Activated CD8-positive, alpha-beta T cell treated with anti-CD3 and anti-CD28 coated beads, Interleukin-2, amount 10 ng/mL, durations not matched to agents 7 days and 5 days (primary cell): ENCODE data around the gene LIMS1. TPM values are rescaled to one million over a fixed set of nuclear protein-coding genes. Genes with fewer than 3 reads are reported as not detected.
"Not testable (repeated sequence)": the region's sequence is repeated elsewhere in the genome, so short reads cannot be mapped to it uniquely, and the experiment has no call there.

Experiments used
- ATAC-seq: fragments of 150-1000 bp; cut with Tn5 transposase; one replicate; pipeline ENCODE4 v1.10.0; 2021; ENCODE audit warnings: moderate library complexity
- CTCF ChIA-PET: fragments of 350-600 bp; sonication (Branson Sonifier 250); formaldehyde crosslinking; loops from one replicate; lab custom pipeline; 2021; ENCODE audit warnings: antibody characterized with exemption; lab: Charles Lee
- POLR2A ChIA-PET: fragments of 350-600 bp; sonication (Branson Sonifier 250); formaldehyde crosslinking; loops from one replicate; lab custom pipeline; 2021; ENCODE audit warnings: antibody characterized with exemption; lab: Charles Lee
- DNase-seq: peaks from one replicate; pipeline ENCODE4 v3.0.0-alpha.2; 2020
- H3K27ac Mint-ChIP-seq: one replicate; pipeline ENCODE4 v1.8.0; 2021; ENCODE audit warnings: mild to moderate bottlenecking, mixed read lengths
- H3K27me3 Mint-ChIP-seq: one replicate; pipeline ENCODE4 v1.8.0; 2021; ENCODE audit warnings: low read depth, mixed read lengths
- H3K36me3 Mint-ChIP-seq: one replicate; pipeline ENCODE4 v1.8.0; 2021; ENCODE audit warnings: low read depth, mixed read lengths
- H3K4me1 Mint-ChIP-seq: one replicate; pipeline ENCODE4 v1.8.0; 2021; ENCODE audit warnings: low read depth, mixed read lengths
- H3K4me3 Mint-ChIP-seq: one replicate; pipeline ENCODE4 v1.8.0; 2021; ENCODE audit warnings: mild to moderate bottlenecking, mixed read lengths
- H3K9me3 Mint-ChIP-seq: one replicate; pipeline ENCODE4 v1.8.0; 2022; ENCODE audit warnings: mixed read lengths; ENCODE audit not compliant: insufficient read depth
- total RNA-seq, 2 experiments: library from RNA; stranded (reverse); gene quantifications; one replicate each; pipeline ENCODE4 v1.2.3, GENCODE V29; 2021

Gene LIMS1
- total RNA-seq, 2 experiments from 2014 or later = 36.4 to 41.1 TPM

DNA sequence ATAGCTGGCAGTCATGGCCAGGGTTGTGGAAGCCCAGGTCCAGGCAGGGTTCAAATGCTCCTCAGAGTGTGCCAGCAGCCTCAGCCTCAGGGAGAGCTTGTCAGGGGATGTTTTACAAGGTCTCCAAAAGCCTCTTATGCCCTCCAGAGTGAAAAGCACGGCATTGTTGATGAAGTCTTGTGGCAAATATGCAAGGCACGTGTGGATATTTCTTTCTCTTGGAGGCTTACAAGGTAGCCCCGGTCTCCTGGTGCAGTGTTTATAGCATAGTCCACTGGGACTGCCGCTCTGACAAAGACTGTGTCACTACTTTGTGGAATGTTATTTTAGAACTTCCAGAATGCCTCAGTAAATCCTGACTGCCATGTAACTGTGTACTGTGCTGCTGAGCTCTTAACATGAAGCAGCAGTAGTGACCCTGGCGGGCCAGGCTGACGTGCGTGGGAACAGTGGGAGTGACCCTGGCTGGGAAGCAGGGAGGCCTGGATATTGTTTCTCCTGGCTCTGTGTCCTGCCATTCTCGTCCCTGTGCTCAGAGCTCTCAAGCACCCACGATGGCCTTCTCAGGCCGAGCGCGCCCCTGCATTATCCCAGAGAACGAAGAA is 120.4 kb downstream of the LIMS1 start:
- H3K27me3 Mint-ChIP-seq, H3K4me3 Mint-ChIP-seq, POLR2A ChIA-PET, H3K9me3 Mint-ChIP-seq, ATAC-seq, H3K27ac Mint-ChIP-seq, CTCF ChIA-PET, H3K36me3 Mint-ChIP-seq, DNase-seq: not testable (repeated sequence)
- H3K4me1 Mint-ChIP-seq = peaks cover 25% of the 10 kb centered on the region

DNA sequence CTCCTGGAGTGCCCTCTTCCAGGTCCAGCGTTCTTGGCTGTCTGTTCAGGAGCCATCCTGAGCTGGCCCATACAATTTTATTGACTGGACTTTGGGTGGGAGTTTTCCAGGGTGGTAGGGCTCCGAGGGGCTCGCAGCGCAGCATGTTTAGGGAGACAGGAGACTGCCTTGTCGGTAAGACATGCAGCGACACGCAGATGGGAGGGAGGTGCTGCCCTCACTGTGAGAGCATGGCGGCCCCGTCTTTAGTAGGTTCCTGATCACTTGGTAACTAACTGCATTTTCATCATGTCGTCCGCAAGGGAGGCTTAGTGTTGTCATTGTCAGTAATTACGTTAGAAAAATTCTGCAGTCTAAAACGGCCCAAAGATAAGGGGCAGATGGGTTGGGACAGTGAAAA is 121.0 kb downstream of the LIMS1 start:
- H3K27ac Mint-ChIP-seq, H3K27me3 Mint-ChIP-seq, DNase-seq, H3K9me3 Mint-ChIP-seq, H3K4me3 Mint-ChIP-seq, CTCF ChIA-PET, POLR2A ChIA-PET, ATAC-seq, H3K36me3 Mint-ChIP-seq: not testable (repeated sequence)
- peaks cover 25% of the 10 kb centered on the region for H3K4me1 Mint-ChIP-seq

DNA sequence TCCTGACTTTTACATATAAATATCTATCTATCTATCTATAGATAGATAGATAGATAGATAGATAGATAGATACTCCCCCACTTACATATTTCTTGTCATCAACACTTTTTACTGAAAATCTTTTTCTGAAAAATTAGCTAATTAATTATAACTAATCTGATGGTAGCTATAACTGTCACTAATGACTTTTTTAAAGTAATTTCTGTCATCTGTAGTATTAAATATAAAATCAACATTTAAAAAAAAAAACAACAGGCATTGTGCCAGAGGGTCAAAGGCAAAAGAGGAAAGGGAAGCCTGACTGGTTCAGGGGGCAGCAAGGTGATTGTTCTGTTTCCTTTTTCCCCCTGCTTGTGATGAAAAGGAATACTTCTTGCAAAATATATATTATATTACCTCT is 122.0 kb downstream of the LIMS1 start:
- H3K27ac Mint-ChIP-seq, POLR2A ChIA-PET, DNase-seq, H3K4me3 Mint-ChIP-seq, H3K27me3 Mint-ChIP-seq, H3K9me3 Mint-ChIP-seq, CTCF ChIA-PET, ATAC-seq, H3K36me3 Mint-ChIP-seq: not testable (repeated sequence)
- peaks cover 16% of the 10 kb centered on the region for H3K4me1 Mint-ChIP-seq

DNA sequence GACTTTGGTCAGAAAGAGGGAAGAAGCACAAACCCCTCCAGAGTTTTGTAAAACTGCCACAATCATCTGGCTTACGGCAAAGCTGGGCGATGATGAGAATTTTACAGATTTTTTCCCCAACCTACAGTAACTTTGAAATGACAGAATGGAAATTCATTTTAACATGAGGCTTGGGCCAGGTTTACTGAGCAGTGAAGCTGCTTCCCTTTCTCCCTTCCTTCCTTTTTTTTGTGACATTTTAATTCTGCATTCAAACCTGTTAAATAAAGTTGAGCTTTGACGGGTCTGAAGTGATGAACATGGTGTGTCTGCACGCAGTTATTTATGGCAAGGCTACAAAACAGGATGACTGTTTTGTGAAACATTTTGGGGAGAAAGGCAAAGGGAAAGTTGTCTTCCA is 123.2 kb downstream of the LIMS1 start:
- H3K27me3 Mint-ChIP-seq, ATAC-seq, H3K27ac Mint-ChIP-seq, H3K4me3 Mint-ChIP-seq, POLR2A ChIA-PET, CTCF ChIA-PET, H3K36me3 Mint-ChIP-seq, DNase-seq, H3K9me3 Mint-ChIP-seq: not testable (repeated sequence)
- H3K4me1 Mint-ChIP-seq = peaks cover 15% of the 10 kb centered on the region

DNA sequence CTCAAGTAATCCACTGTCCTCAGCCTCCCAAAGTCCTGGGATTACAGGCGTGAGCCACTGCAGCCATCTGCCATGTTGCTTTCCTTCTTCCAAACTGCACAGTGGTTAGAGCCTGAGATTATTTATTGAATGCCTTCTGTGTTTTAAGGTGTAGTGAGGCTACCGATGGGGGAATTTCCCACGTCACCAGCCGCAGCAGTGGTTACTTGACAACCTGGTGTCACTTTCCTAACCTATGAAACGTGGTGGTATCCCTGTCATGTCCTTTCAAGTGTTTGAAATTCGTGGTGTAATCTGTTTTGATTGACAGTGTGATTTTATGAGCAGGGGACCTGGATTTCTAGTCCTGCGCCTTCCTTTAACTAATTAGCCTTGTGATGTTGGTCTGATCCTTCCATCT is 124.3 kb downstream of the LIMS1 start:
- H3K9me3 Mint-ChIP-seq, POLR2A ChIA-PET, H3K36me3 Mint-ChIP-seq, DNase-seq, H3K4me3 Mint-ChIP-seq, CTCF ChIA-PET, H3K27me3 Mint-ChIP-seq, H3K4me1 Mint-ChIP-seq, ATAC-seq, H3K27ac Mint-ChIP-seq: not testable (repeated sequence)

DNA sequence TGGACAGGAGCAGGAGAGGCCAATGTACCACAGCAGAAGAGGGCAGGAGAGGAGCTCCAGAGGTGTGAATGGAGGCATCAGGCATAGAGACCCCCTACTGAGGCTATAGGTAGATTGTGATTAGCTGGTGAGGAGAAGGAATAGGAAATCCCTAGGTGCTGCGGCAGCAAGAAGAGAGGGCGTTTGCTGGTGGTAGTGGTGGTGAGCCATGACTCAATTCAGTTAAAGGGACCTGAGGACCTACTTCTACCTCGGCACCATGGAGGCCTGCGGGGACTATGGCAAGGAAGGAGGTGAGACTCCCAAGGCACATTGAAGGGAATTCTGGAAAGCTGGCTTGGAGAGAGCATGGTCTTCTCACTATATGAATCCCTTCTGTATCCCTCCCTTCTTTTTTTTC is 127.2 kb downstream of the LIMS1 start:
- not testable (repeated sequence) for ATAC-seq

DNA sequence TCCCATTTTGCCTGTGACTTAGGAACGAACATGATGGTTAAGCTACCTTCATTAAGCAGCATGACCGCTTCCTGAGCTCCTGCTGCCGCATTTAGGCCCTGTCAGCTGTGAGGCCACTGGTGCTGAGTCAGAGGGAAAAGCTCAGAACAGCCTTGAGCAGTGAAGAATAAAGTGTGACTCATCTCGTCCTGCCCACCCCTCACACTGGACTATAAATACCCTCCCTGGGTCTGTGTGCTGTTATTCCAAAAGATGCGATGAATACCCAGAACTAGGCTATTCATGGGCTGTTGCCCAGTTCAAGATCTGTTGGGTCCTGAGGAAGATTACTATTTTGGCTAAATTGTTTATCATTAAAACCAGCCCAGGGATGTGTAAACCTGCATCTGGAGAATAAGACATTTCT is 127.9 kb downstream of the LIMS1 start:
- H3K4me1 Mint-ChIP-seq, ATAC-seq, POLR2A ChIA-PET, H3K27ac Mint-ChIP-seq, H3K4me3 Mint-ChIP-seq, H3K27me3 Mint-ChIP-seq, H3K36me3 Mint-ChIP-seq, H3K9me3 Mint-ChIP-seq, CTCF ChIA-PET, DNase-seq: not testable (repeated sequence)

More for the DNA sequence above, 127.2 kb downstream of the LIMS1 start:
- H3K4me1 Mint-ChIP-seq, DNase-seq, H3K27me3 Mint-ChIP-seq, H3K36me3 Mint-ChIP-seq, H3K4me3 Mint-ChIP-seq, CTCF ChIA-PET, H3K27ac Mint-ChIP-seq, H3K9me3 Mint-ChIP-seq, POLR2A ChIA-PET: not testable (repeated sequence)

DNA sequence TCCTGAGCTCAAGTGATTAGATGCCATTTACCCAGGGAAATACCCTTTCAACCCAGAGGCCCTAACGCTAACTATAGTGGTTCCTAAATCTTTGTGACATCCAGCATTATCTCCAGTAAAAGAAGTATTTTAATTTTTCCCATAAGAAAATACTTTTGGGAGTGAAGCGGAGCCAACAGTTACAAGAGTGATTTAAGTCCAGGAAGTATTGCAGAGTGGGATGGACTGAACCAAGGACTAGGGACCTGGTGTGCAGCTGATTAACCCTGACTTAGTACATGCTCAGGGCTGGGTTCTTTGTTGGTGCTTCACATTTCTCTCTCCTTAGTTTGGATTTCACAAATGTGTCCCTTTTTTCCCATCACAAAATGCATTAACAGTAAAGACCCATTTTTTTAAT is 129.1 kb downstream of the LIMS1 start:
- H3K4me3 Mint-ChIP-seq, ATAC-seq, H3K27ac Mint-ChIP-seq, H3K9me3 Mint-ChIP-seq, H3K27me3 Mint-ChIP-seq, H3K4me1 Mint-ChIP-seq, CTCF ChIA-PET, POLR2A ChIA-PET, DNase-seq, H3K36me3 Mint-ChIP-seq: not testable (repeated sequence)

DNA sequence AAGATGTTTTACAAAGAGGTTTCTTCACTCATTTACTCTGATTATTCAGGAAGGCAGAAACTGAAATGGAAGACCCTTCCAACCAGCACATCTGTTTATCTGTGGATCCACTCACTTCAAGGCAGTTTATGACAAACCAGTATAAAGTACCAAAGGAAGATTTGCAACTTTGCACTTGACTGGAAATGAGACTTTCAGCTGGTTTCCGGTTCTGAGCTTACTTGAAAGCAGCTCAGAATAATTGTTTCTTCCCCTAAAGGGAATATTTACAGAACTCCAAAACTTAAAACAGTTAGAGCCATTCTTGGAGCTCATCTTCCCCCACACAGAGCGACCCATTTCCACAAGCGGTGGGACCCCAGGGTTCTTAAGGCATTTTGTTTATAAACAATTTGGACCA is 129.8 kb downstream of the LIMS1 start:
- POLR2A ChIA-PET, H3K27ac Mint-ChIP-seq, H3K27me3 Mint-ChIP-seq, H3K4me3 Mint-ChIP-seq, H3K9me3 Mint-ChIP-seq, H3K36me3 Mint-ChIP-seq, ATAC-seq, DNase-seq, H3K4me1 Mint-ChIP-seq, CTCF ChIA-PET: not testable (repeated sequence)

DNA sequence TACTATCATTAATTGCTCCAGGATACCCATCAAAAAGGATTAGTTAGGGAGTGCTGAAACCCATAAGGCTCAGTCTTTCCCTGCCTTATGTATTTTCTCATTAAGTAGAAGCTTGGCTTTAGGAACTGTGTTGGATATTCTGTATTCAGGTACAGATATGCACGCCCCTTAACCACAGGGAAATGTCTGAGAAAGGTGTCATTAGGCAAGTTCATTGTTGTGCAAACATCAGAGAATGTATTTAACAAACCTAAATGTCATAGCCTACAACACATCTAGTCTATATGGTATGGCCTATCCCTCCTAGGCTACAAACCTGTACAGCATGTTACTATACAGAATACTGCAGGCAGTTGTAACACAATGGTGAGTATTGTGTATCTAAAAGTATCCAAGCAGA is 130.7 kb downstream of the LIMS1 start:
- H3K4me1 Mint-ChIP-seq, H3K27me3 Mint-ChIP-seq, CTCF ChIA-PET, H3K9me3 Mint-ChIP-seq, DNase-seq, H3K36me3 Mint-ChIP-seq, ATAC-seq, POLR2A ChIA-PET, H3K27ac Mint-ChIP-seq, H3K4me3 Mint-ChIP-seq: not testable (repeated sequence)

DNA sequence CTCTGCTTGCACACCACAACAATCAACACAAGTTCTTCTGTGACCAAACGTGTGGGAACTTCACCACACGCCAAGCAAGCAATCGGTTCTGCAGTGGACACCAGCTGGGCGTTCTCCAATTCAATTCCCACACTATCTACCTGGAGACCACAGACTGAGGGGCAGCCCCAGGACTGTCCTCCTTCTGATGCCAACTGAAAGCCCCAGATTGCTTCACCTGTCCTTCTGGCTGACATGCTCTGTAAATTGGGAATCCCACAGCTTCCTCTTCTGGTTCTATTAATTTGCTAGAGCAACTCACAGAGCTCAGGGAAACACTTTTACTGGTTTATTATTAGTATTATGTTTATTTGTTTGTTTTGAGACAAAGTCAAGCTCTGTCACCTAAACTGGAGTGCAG is 131.7 kb downstream of the LIMS1 start:
- DNase-seq, H3K4me3 Mint-ChIP-seq, CTCF ChIA-PET, H3K4me1 Mint-ChIP-seq, H3K36me3 Mint-ChIP-seq, H3K9me3 Mint-ChIP-seq, H3K27me3 Mint-ChIP-seq, POLR2A ChIA-PET, ATAC-seq, H3K27ac Mint-ChIP-seq: not testable (repeated sequence)

DNA sequence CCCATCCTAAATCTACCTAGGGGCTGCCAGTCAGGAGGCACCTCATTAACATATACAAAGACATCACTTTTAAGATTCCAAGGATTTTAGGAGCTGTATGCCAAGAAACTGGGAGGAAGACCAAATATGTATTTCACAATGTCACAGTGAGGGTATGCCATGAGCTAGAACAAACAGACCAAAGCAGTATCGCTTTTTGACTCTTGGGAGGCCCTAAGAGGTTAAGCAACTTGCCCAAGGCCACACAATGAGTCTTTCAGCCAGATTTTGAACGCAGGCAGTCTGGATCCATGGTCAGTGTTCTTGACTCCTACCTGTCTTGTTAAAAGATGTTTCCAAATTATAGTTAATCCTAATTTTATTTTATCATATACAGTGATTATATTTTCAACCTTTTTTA is 132.9 kb downstream of the LIMS1 start:
- ATAC-seq, POLR2A ChIA-PET, H3K27me3 Mint-ChIP-seq, H3K36me3 Mint-ChIP-seq, H3K9me3 Mint-ChIP-seq, DNase-seq, CTCF ChIA-PET, H3K4me3 Mint-ChIP-seq, H3K27ac Mint-ChIP-seq: not testable (repeated sequence)
- peaks cover 11% of the 10 kb centered on the region for H3K4me1 Mint-ChIP-seq

DNA sequence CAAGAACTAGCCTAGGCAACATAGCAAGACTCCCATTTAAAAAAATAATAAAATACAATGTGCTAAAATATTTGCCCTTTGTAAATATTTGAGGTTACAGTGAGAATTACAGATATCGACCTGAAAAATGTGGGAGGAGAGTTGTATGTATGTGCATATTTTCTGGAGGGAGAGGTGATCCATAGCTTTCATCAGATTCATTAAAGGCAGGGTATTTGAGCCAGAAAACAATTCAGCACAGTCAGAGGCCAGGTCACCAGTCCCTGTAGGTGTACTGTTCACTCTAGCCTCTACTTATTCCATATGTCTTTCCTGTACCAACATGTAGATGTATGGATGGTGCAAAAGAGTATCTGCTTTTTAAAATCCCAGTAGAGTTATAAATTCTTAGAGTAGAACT is 136.0 kb downstream of the LIMS1 start:
- CTCF ChIA-PET, ATAC-seq, H3K27me3 Mint-ChIP-seq, H3K27ac Mint-ChIP-seq, H3K36me3 Mint-ChIP-seq, H3K4me1 Mint-ChIP-seq, H3K4me3 Mint-ChIP-seq, DNase-seq, POLR2A ChIA-PET, H3K9me3 Mint-ChIP-seq: not testable (repeated sequence)
